Cardiac muscle cell (in vitro differentiated cells and primary cell): Measurements from ENCODE around the gene SCN7A. TPM values are rescaled to one million over a fixed set of nuclear protein-coding genes. Genes with fewer than 3 reads are reported as not detected.
"Not testable (repeated sequence)": the region's sequence is repeated elsewhere in the genome, so short reads cannot be mapped to it uniquely, and the experiment has no call there.

ENCODE experiments used
- DNase-seq, 2 donors: peaks; one replicate each; pipeline versions ENCODE4 v3.0.0 to v3.0.0-alpha.2; 2010 to 2017; ENCODE audit warnings: low read depth in 1 of 2, low spot score in 1 of 2
- H3K27ac ChIP-seq: fragments of 200-600 bp; sonication (generic); 2 replicates; pipeline ENCODE4 v1.5.1; 2016
- H3K27me3 ChIP-seq: fragments of 200-600 bp; sonication (generic); 2 replicates; pipeline ENCODE4 v1.6.0; 2016; ENCODE audit warnings: control low read depth
- H3K36me3 ChIP-seq: fragments of 200-600 bp; sonication (generic); 2 replicates; pipeline ENCODE4 v1.5.1; 2016; ENCODE audit warnings: control low read depth
- H3K4me1 ChIP-seq: fragments of 200-600 bp; sonication (generic); 2 replicates; pipeline ENCODE4 v1.8.1; 2017; ENCODE audit warnings: low read depth, mild to moderate bottlenecking, mixed run types
- H3K4me3 ChIP-seq: fragments of 200-600 bp; sonication (generic); 2 replicates; pipeline ENCODE4 v1.5.1; 2016; ENCODE audit warnings: mild to moderate bottlenecking
- H3K9me3 ChIP-seq: fragments of 200-600 bp; sonication (generic); 2 replicates; pipeline ENCODE4 v1.5.1; 2017; ENCODE audit warnings: low read depth, mild to moderate bottlenecking, control low read depth
- polyA plus RNA-seq: library from polyadenylated mRNA; unstranded; fragments of >200 nt; fragmentation: Nextera tagmentation; extraction: Ambion mirVana; gene quantifications from 2 replicates; pipeline ENCODE4 v1.2.1, GENCODE V29; 2016
- total RNA-seq: library from RNA; depleted of rRNA; stranded (reverse); fragments of >200 nt; gene quantifications from 2 replicates; pipeline ENCODE4 v1.2.3, GENCODE V29; 2016
- TF ChIP-seq, protein P1 (sequence below): IDR thresholded peaks from 2 replicates; pipeline ENCODE4 v1.5.1; 2012; ENCODE audit warnings: low read depth, mild to moderate bottlenecking, low read length

The SCN7A gene
- total and polyA plus RNA-seq, 2 experiments from 2014 or later: 0.42 to 0.89 TPM

- H3K27ac ChIP-seq: no peak overlapping the region
- DNase-seq: peak in 1 of 2 donors; percentile 84
These were observed 83.1 kb downstream of the SCN7A start for GRCh38 chr2:166410828-166411472.

GRCh38 chr2:166407746-166408145 lies 86.3 kb downstream of the SCN7A start:
- H3K4me1 ChIP-seq, H3K36me3 ChIP-seq, H3K27me3 ChIP-seq, H3K27ac ChIP-seq, DNase-seq, H3K4me3 ChIP-seq, H3K9me3 ChIP-seq: not testable (repeated sequence)

More at GRCh38 chr2:166410828-166411472, 83.1 kb downstream of the SCN7A start:
- Histone ChIP-seq H3K4me3 (no peak overlapping the region), H3K27me3 (no peaks in the 10 kb centered on the region), H3K4me1 (no peaks in the 10 kb centered on the region), H3K36me3 (no peaks in the 10 kb centered on the region), H3K9me3 (no peaks in the 10 kb centered on the region)
- TF ChIP-seq, protein P1, sequence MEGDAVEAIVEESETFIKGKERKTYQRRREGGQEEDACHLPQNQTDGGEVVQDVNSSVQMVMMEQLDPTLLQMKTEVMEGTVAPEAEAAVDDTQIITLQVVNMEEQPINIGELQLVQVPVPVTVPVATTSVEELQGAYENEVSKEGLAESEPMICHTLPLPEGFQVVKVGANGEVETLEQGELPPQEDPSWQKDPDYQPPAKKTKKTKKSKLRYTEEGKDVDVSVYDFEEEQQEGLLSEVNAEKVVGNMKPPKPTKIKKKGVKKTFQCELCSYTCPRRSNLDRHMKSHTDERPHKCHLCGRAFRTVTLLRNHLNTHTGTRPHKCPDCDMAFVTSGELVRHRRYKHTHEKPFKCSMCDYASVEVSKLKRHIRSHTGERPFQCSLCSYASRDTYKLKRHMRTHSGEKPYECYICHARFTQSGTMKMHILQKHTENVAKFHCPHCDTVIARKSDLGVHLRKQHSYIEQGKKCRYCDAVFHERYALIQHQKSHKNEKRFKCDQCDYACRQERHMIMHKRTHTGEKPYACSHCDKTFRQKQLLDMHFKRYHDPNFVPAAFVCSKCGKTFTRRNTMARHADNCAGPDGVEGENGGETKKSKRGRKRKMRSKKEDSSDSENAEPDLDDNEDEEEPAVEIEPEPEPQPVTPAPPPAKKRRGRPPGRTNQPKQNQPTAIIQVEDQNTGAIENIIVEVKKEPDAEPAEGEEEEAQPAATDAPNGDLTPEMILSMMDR: no peak

- no peak for DNase-seq
- Histone ChIP-seq H3K9me3 (no peaks in the 10 kb centered on the region), H3K4me3 (no peak overlapping the region), H3K27ac (no peak overlapping the region), H3K4me1 (no peaks in the 10 kb centered on the region), H3K27me3 (no peaks in the 10 kb centered on the region), H3K36me3 (no peaks in the 10 kb centered on the region)
- TF ChIP-seq, protein P1: no peak
These were observed 87.7 kb downstream of the SCN7A start for GRCh38 chr2:166406374-166406773.

DNA sequence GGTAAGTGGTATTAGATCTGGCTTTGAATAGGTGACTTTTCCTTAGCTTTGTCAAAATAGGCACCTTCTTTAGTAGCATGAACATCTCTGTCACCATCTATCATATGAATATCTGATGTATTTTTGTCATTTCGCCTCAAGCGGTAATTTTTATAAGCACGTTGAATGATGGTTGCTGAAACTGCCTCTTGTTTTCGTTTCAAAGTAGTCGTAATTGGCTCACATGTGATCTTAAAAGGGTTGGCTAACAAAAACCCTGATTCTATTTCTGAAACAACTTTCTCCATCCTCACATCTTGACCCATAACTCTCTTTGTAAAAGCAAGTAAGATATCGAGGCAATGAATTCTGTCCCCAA lies 88.5 kb downstream of the SCN7A start:
- no peak overlapping the region for H3K27ac ChIP-seq
- H3K27me3 ChIP-seq: no peaks in the 10 kb centered on the region
- TF ChIP-seq, protein P1: no peak
- H3K36me3 ChIP-seq: no peaks in the 10 kb centered on the region
- H3K4me3 ChIP-seq: no peak overlapping the region
- no peaks in the 10 kb centered on the region for H3K9me3 ChIP-seq
- H3K4me1 ChIP-seq: no peaks in the 10 kb centered on the region
- DNase-seq: no peak

DNA sequence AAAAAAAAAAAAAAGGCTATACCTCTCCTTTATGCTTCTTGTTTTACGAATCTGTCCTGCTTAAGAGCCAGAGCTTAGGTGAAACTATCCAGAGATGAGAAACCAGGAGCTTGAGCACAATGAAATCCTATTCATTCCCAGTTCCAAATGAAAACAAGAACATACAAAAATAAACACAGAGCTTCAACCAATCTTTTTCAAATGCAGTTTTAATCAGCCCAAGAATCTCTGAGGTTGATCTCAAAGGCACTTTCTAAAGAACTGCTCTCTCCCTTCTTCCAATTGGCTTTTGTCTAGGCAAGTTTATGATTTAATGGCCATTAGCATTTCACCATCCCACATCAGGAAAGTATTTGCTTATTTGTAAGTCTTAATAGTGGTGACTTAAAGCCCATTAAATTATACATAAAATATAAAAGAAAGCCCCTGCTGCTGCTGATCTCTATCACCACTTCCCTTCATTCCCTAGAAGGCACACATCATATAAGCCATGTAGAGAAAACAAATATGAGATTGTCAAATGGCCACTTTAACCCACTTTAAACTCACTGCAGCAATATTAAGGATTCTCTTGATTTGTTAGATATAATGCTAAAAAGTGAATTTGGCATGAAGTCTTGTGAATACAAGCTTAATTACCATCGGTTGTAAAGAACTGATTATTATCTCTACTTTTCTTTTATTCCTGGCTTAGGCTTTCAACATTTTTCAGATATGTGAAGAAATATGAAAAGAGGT lies 89.0 kb downstream of the SCN7A start:
- H3K4me1 ChIP-seq: no peaks in the 10 kb centered on the region
- H3K36me3 ChIP-seq: no peaks in the 10 kb centered on the region
- DNase-seq: no peak
- TF ChIP-seq, protein P1: no peak
- H3K27me3 ChIP-seq: no peaks in the 10 kb centered on the region
- H3K4me3 ChIP-seq: no peak overlapping the region
- no peak overlapping the region for H3K27ac ChIP-seq
- no peaks in the 10 kb centered on the region for H3K9me3 ChIP-seq

DNA sequence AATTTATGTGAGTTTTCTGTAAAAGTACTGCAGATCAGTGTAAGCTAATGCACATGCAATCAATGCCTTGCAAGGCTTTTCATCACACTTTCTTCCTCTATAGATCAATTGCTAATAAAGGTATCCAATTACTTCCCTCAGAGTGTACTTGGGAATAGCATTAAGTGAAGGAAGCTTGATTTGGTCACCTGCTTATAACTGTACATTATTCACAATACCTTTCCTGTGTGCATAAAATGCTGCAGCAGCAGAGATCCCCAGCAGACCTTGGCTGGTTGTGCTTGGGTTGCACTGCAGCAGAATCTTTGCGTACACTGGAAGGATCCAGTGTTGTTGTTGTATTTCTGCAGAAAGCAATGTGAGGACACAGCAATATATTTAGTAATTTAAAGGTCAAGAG lies 99.8 kb downstream of the SCN7A start:
- Histone ChIP-seq H3K9me3 (no peaks in the 10 kb centered on the region), H3K4me3 (no peak overlapping the region), H3K27me3 (no peaks in the 10 kb centered on the region), H3K36me3 (no peaks in the 10 kb centered on the region), H3K4me1 (no peaks in the 10 kb centered on the region), H3K27ac (no peak overlapping the region)
- TF ChIP-seq, protein P1: no peak
- DNase-seq: no peak
